ENCODE measurements around the gene EHD1. TPM values are rescaled to one million over a fixed set of nuclear protein-coding genes. Genes with fewer than 3 reads are reported as not detected.

The EHD1 gene
- total RNA-seq, 4 donors from 2014 or later, result 53.5 to 90.7 (median 67.4) TPM

DNA sequence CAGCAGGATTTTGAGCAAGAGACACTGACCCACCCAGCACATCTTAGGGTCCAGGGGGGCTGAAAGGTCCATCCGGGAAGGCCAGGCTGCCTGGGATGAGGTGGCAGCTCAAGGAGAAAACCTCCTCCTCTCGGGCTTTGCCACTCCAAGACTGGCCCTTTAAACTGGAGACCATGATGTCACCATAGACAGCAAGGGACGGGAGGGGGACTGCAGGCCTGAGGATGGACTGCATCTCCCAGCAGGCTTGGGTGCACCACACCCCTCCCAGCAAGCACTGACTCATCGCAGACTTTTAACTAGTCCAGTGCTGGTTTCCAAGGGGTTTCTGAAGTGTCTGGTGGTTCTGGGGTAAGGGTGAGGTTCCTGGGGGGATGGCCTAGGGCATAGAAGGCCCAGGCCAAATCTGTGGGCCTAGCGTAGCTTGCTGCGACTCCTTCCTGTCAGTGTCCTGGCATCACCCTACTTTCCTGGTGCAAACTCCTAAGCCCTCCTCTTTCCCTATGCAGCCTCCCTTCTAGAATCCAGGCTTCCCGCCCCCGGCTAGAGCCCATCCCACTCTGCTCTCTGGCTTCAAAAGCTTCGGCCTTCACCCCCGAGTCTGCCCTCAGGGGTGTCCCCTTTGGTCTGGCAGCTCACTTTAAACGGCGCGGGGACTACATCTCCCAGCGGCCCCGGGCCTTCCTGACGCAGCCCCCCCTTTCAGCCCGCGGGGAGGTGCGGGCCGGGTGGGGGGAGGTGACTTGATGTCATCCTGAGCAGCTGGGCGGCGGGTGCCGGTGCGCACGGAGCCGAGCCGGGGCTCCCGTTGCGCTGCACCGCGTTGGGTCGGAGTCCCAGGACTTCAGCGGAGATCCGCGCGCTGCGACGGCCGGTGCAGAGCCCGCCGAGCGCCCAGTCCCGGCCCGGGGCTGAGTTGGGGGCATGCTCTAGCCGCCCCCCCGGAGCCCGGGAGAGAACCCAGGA, 45.8 kb upstream of the EHD1 start, which contains the start of gene PPP2R5B:
TSS of gene PPP2R5B (plus strand) at position 746 of the 966 bp plus-strand sequence. CDS start 1,046 bp downstream, outside the sequence.
- Histone ChIP-seq H3K27ac (peak within 1 kb of the TSS; percentile 94 to 96 (median 95)), H3K9me3 (no peaks in the 10 kb centered on the region), H3K27me3 (no peaks in the 10 kb centered on the region), H3K4me1 (peaks cover 9 to 18% of the 10 kb centered on the region in 2 donors), H3K36me3 (peaks cover 0 to 15% of the 10 kb centered on the region in 2 donors), H3K4me3 (replicated peaks in 1 of 3) (peak within 1 kb of the TSS; percentile 53 to 96 (median 92))
- DNase-seq, result peak; percentile 95
- intact Hi-C loops (cut with DNase I), result loop anchor here (5.0 kb wide), 1 partner anchor 103 kb away; the partner anchor contains the start of gene SNX15
- TF ChIP-seq, protein P1, sequence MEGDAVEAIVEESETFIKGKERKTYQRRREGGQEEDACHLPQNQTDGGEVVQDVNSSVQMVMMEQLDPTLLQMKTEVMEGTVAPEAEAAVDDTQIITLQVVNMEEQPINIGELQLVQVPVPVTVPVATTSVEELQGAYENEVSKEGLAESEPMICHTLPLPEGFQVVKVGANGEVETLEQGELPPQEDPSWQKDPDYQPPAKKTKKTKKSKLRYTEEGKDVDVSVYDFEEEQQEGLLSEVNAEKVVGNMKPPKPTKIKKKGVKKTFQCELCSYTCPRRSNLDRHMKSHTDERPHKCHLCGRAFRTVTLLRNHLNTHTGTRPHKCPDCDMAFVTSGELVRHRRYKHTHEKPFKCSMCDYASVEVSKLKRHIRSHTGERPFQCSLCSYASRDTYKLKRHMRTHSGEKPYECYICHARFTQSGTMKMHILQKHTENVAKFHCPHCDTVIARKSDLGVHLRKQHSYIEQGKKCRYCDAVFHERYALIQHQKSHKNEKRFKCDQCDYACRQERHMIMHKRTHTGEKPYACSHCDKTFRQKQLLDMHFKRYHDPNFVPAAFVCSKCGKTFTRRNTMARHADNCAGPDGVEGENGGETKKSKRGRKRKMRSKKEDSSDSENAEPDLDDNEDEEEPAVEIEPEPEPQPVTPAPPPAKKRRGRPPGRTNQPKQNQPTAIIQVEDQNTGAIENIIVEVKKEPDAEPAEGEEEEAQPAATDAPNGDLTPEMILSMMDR (IDR thresholded peaks at IDR 0.05), result peak in 2 of 6 experiments; percentile 12 to 49
- TF ChIP-seq POLR2A (IDR thresholded peaks at IDR 0.05), result peak in 1 of 2 donors; percentile 84
- WGBS, 2 donors, result 0% methylated on average over 10 to 18 of the region's 47 CpGs

DNA sequence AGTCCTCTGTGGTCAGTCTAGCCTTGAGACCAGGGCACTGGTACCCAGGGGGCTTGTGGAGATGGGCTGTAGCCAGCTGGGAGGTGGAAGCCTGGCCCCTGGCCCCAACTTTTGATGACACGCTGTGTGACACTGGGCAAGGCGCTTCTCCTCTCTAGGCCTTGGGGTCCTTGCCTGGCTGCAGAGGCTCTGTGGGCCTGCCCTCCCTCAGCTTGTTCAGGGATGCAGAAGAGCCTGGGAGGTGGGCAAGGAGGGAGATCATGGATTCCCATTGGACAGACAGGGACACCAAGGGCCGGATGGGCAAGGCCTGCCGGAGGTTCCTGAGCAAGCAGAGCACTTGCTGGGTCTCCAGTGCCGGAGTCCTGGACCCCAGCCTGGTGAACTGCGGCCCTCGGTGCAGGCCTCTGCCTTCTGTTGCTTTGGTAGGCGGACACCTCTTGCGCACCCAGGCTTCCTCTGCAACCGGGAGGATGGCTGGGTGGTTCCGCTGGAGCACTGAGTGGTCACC, 44.8 kb upstream of the EHD1 start:
- peak overlapping the region in 1 of 3 donors; percentile 92 for H3K4me3 ChIP-seq (replicated peaks in 1 of 3)
- intact Hi-C loops (cut with DNase I), result loop anchor here (5.0 kb wide), 1 partner anchor 104 kb away; the partner anchor contains the start of gene SNX15
- no peaks in the 10 kb centered on the region for H3K9me3 ChIP-seq
- 94% methylated on average over 7 to 11 of the region's 11 CpGs for WGBS, 2 donors
- H3K27ac ChIP-seq, result no peak overlapping the region
- DNase-seq, result no peak
- peaks cover 0 to 5% of the 10 kb centered on the region in 2 donors for H3K36me3 ChIP-seq
- H3K27me3 ChIP-seq, result no peaks in the 10 kb centered on the region
- H3K4me1 ChIP-seq, result peaks cover 12 to 23% of the 10 kb centered on the region in 2 donors
- TF ChIP-seq, protein P1 (IDR thresholded peaks at IDR 0.05), result no peak
- TF ChIP-seq POLR2A (IDR thresholded peaks at IDR 0.05), result no peak

DNA sequence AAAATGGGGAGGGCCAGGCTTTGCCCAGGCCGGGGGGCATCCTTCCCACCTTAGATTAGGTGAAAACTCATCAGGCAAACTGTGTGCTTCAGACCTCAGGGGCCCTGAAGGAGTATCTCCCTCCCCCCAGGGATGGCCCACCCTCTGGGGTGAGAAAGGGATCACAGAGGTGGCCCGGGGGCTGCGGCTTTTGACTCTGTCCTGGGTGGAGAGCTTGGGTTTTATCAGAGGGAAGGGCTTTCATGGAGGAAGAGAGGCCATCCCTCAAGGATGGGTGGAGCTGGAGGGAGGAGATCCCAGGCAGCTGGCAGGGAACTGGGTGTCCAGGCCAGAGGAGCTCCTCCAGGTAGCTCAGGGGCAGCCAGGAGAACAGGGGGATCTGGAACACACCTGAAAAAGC, 43.0 kb upstream of the EHD1 start:
- H3K9me3 ChIP-seq, result no peaks in the 10 kb centered on the region
- TF ChIP-seq, protein P1 (IDR thresholded peaks at IDR 0.05), result no peak
- no peak for TF ChIP-seq POLR2A (IDR thresholded peaks at IDR 0.05)
- peaks cover 17 to 24% of the 10 kb centered on the region in 2 donors for H3K4me1 ChIP-seq
- no peaks in the 10 kb centered on the region for H3K36me3 ChIP-seq
- H3K27ac ChIP-seq, result no peak overlapping the region
- intact Hi-C loops (cut with DNase I), result loop anchor here (5.0 kb wide), 1 partner anchor 106 kb away; the partner anchor contains the start of gene SNX15
- DNase-seq, result no peak
- no peak overlapping the region for H3K4me3 ChIP-seq (replicated peaks in 1 of 3)
- H3K27me3 ChIP-seq, result no peaks in the 10 kb centered on the region
- WGBS, 2 donors, result 69 to 81% methylated on average over 2 of the region's 3 CpGs

DNA sequence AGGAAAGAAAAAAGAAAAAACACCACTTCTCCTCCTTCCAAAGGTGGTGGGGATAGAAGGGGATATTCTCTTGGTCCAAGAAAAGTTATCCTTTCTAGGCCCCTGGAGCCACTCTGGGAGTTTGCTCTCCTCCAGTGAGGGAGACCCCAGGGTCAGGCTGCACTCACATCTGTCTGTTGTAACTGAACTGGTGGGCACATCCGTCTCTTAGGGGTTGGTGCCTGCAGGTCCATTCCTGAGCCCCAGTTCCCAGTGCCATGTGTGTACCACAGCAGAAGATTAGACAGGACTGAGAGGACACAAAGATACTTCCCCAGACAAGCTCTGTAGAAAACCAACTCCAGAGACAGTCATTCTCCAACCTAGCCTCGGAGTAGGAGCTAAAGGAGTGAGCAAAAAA, 41.7 kb upstream of the EHD1 start:
- Histone ChIP-seq H3K4me1 (peaks cover 19 to 22% of the 10 kb centered on the region in 2 donors), H3K27me3 (no peaks in the 10 kb centered on the region), H3K9me3 (no peaks in the 10 kb centered on the region), H3K27ac (no peak overlapping the region), H3K36me3 (no peaks in the 10 kb centered on the region), H3K4me3 (replicated peaks in 1 of 3) (no peak overlapping the region)
- WGBS, 2 donors, result 77 to 95% methylated on average over 2 of the region's 2 CpGs
- intact Hi-C loops (cut with DNase I), result loop anchor here (5.0 kb wide), 1 partner anchor 107 kb away; the partner anchor contains the start of gene SNX15
- no peak for DNase-seq
- TF ChIP-seq, protein P1 (IDR thresholded peaks at IDR 0.05), result no peak
- no peak for TF ChIP-seq POLR2A (IDR thresholded peaks at IDR 0.05)

All from thyroid gland (tissue), 4 donors.